Liver (tissue), 9 donors: ENCODE data around the gene PRRT2. TPM values are rescaled to one million over a fixed set of nuclear protein-coding genes. Genes with fewer than 3 reads are reported as not detected.

Experiments used
- DNase-seq: peaks from one replicate; pipeline ENCODE4 v3.0.0-alpha.2; 2017; ENCODE audit warnings: low spot score
- H3K27ac ChIP-seq, 2 donors: one replicate each; pipeline ENCODE4 v1.7.0; 2013; ENCODE audit warnings: inconsistent platforms in 2 of 2, low read length in 2 of 2, control low read depth in 1 of 2, low read depth in 1 of 2, mild to moderate bottlenecking in 1 of 2
- H3K27me3 ChIP-seq, 4 donors: one replicate each; pipeline versions ENCODE4 v1.6.1 to v1.7.0; 2013; ENCODE audit warnings: low read length in 3 of 4, inconsistent platforms in 1 of 4, mild to moderate bottlenecking in 1 of 4, moderate library complexity in 1 of 4; ENCODE audit not compliant: control insufficient read depth in 4 of 4, insufficient read depth in 4 of 4
- H3K36me3 ChIP-seq, 4 donors: one replicate each; pipeline versions ENCODE4 v1.6.1 to v1.7.0; 2013; ENCODE audit warnings: low read length in 3 of 4, mild to moderate bottlenecking in 3 of 4, low read depth in 1 of 4, moderate library complexity in 1 of 4; ENCODE audit not compliant: control insufficient read depth in 4 of 4, insufficient read depth in 3 of 4
- H3K4me1 ChIP-seq, 4 donors: one replicate each; pipeline versions ENCODE4 v1.6.1 to v1.7.0; 2013; ENCODE audit warnings: low read length in 3 of 4, mild to moderate bottlenecking in 3 of 4, moderate library complexity in 1 of 4; ENCODE audit not compliant: control insufficient read depth in 4 of 4, insufficient read depth in 4 of 4
- H3K4me3 ChIP-seq, 3 donors: one replicate each; pipeline versions ENCODE4 v1.6.1 to v1.7.0; 2013; ENCODE audit warnings: low read length in 3 of 3, control low read depth in 1 of 3, low read depth in 1 of 3, mild to moderate bottlenecking in 1 of 3
- H3K9ac ChIP-seq, 2 donors: one replicate each; pipeline ENCODE4 v1.7.0; 2013; ENCODE audit warnings: low read length in 2 of 2, mild to moderate bottlenecking in 2 of 2, moderate library complexity in 2 of 2, control low read depth in 1 of 2, low read depth in 1 of 2
- H3K9me3 ChIP-seq, 4 donors: one replicate each; pipeline versions ENCODE4 v1.6.1 to v1.7.0; 2013; ENCODE audit warnings: low read length in 3 of 4; ENCODE audit not compliant: control insufficient read depth in 4 of 4
- ATF3 ChIP-seq: IDR thresholded peaks from 2 replicates; pipeline ENCODE4 v1.6.1; 2016; ENCODE audit warnings: antibody characterized with exemption
- CTCF ChIP-seq: fragments of 150-350 bp; IDR thresholded peaks from 2 replicates; pipeline ENCODE4 v1.5.1; 2017; ENCODE audit warnings: improper control_type of control experiment, low read depth, low read length; ENCODE audit not compliant: missing input control
- EGR1 ChIP-seq, 2 donors: IDR thresholded peaks; 2 replicates each; pipeline ENCODE4 v1.6.1; 2016 to 2018; ENCODE audit warnings: antibody characterized with exemption in 2 of 2, low read depth in 2 of 2
- FOXA1 ChIP-seq: IDR thresholded peaks from 2 replicates; pipeline ENCODE4 v1.6.1; 2016; ENCODE audit warnings: antibody characterized with exemption
- FOXA2 ChIP-seq: IDR thresholded peaks from 2 replicates; pipeline ENCODE4 v1.6.1; 2016; ENCODE audit warnings: antibody characterized with exemption
- GABPA ChIP-seq, 2 donors: IDR thresholded peaks in 1 of 2; conservative IDR thresholded peaks in 1 of 2; 2 replicates each; pipeline ENCODE4 v1.6.1; 2016; ENCODE audit warnings: antibody characterized with exemption in 2 of 2, mild to moderate bottlenecking in 1 of 2, moderate library complexity in 1 of 2
- HNF4G ChIP-seq: IDR thresholded peaks from 2 replicates; pipeline ENCODE4 v1.6.1; 2016; ENCODE audit warnings: antibody characterized with exemption
- JUND ChIP-seq, 2 donors: IDR thresholded peaks; 2 replicates each; pipeline ENCODE4 v1.6.1; 2016; ENCODE audit warnings: antibody characterized with exemption in 2 of 2
- MAX ChIP-seq: IDR thresholded peaks from 2 replicates; pipeline ENCODE4 v1.6.1; 2016; ENCODE audit warnings: antibody characterized with exemption
- NR2F2 ChIP-seq: IDR thresholded peaks from 2 replicates; pipeline ENCODE4 v1.6.1; 2016; ENCODE audit warnings: antibody characterized with exemption
- REST ChIP-seq: IDR thresholded peaks from 2 replicates; pipeline ENCODE4 v1.6.1; 2016; ENCODE audit warnings: antibody characterized with exemption, mild to moderate bottlenecking
- RXRA ChIP-seq, 2 donors: IDR thresholded peaks; 2 replicates each; pipeline ENCODE4 v1.6.1; 2017 to 2018; ENCODE audit warnings: antibody characterized with exemption in 2 of 2, mild to moderate bottlenecking in 1 of 2
- SP1 ChIP-seq: IDR thresholded peaks from 2 replicates; pipeline ENCODE4 v1.6.1; 2018; ENCODE audit warnings: antibody characterized with exemption, mild to moderate bottlenecking
- TAF1 ChIP-seq: conservative IDR thresholded peaks from 2 replicates; pipeline ENCODE4 v1.6.1; 2016; ENCODE audit warnings: antibody characterized with exemption, mild to moderate bottlenecking
- YY1 ChIP-seq: IDR thresholded peaks from 2 replicates; pipeline ENCODE4 v1.6.1; 2016; ENCODE audit warnings: antibody characterized with exemption, mild to moderate bottlenecking
- ZBTB33 ChIP-seq: IDR thresholded peaks from 2 replicates; pipeline ENCODE4 v1.6.1; 2016; ENCODE audit warnings: antibody characterized with exemption
- WGBS: extraction: QIAGEN DNeasy Blood & Tissue Kit; methylation state at CpG from one replicate; pipeline ENCODE4 v1.1.7; 2013; 5-methylcytosine and 5-hydroxymethylcytosine counted together
- polyA plus RNA-seq, 2 donors: library from polyadenylated mRNA; stranded (reverse) in 1 of 2; unstranded in 1 of 2; fragments of 200-250 nt in 1 of 2; fragments of >200 nt in 1 of 2; fragmentation: Nextera tagmentation in 1 of 2; extraction: Ambion mirVana in 1 of 2; gene quantifications; one replicate each; pipeline versions ENCODE4 v1.2.1 to v1.2.3, GENCODE V29; 2013 to 2015
- total RNA-seq, 2 donors: library from RNA; depleted of rRNA; stranded (reverse); fragments of >200 nt; gene quantifications; one replicate each; pipeline ENCODE4 v1.2.3, GENCODE V29; 2014
- donor health status: healthy.
- donor health status: healthy.
- donor health status: healthy.
- donor health status: healthy.
- donor health status: healthy.

The PRRT2 gene
- total and polyA plus RNA-seq, 4 donors = 0.09 to 0.59 (median 0.22) TPM

- DNase-seq = no peak
- peaks cover 21 to 71% (median 30%) of the 10 kb centered on the region in 4 donors for H3K36me3 ChIP-seq
- no peaks in the 10 kb centered on the region for H3K4me1 ChIP-seq
- no peak for TF ChIP-seq ZBTB33
- no peak for TF ChIP-seq JUND (IDR thresholded peaks at IDR 0.05)
- no peak for TF ChIP-seq GABPA (IDR thresholded peaks at IDR 0.05 in 1 of 2, conservative IDR thresholded peaks at IDR 0.05 in 1 of 2)
- TF ChIP-seq EGR1 (IDR thresholded peaks at IDR 0.05; ENCODE audit: low read depth in 2 of 2) = no peak
- TF ChIP-seq FOXA2 = no peak
- no peak for TF ChIP-seq RXRA (IDR thresholded peaks at IDR 0.05)
- no peak for TF ChIP-seq TAF1
- no peak for TF ChIP-seq HNF4G
- TF ChIP-seq REST = no peak
- TF ChIP-seq CTCF = no peak
- no peak for TF ChIP-seq FOXA1
- TF ChIP-seq YY1 = no peak
- no peak for TF ChIP-seq SP1
- no peak overlapping the region for H3K27ac ChIP-seq
- 97% methylated on average over 9 of the region's 9 CpGs for WGBS
- no peak overlapping the region for H3K4me3 ChIP-seq
- H3K9ac ChIP-seq = no peak overlapping the region
- no peaks in the 10 kb centered on the region for H3K27me3 ChIP-seq
- no peaks in the 10 kb centered on the region for H3K9me3 ChIP-seq
These were observed 30.8 kb downstream of the PRRT2 start for GRCh38 chr16:29842732-29843346.

- H3K9me3 ChIP-seq = no peaks in the 10 kb centered on the region
- 95% methylated on average over 8 of the region's 8 CpGs for WGBS
- no peak overlapping the region for H3K4me3 ChIP-seq
- no peaks in the 10 kb centered on the region for H3K27me3 ChIP-seq
- no peak overlapping the region for H3K9ac ChIP-seq
- H3K4me1 ChIP-seq = no peaks in the 10 kb centered on the region
- H3K36me3 ChIP-seq = peaks cover 21 to 65% (median 29%) of the 10 kb centered on the region in 4 donors
- DNase-seq = no peak
- H3K27ac ChIP-seq = no peak overlapping the region
- no peak for TF ChIP-seq YY1
- no peak for TF ChIP-seq NR2F2
- TF ChIP-seq ZBTB33 = no peak
- no peak for TF ChIP-seq JUND (IDR thresholded peaks at IDR 0.05)
- no peak for TF ChIP-seq CTCF
- no peak for TF ChIP-seq MAX
- TF ChIP-seq FOXA2 = no peak
- no peak for TF ChIP-seq RXRA (IDR thresholded peaks at IDR 0.05)
- no peak for TF ChIP-seq HNF4G
- TF ChIP-seq SP1 = no peak
- no peak for TF ChIP-seq GABPA (IDR thresholded peaks at IDR 0.05 in 1 of 2, conservative IDR thresholded peaks at IDR 0.05 in 1 of 2)
- TF ChIP-seq ATF3 = no peak
These were observed 31.9 kb downstream of the PRRT2 start for GRCh38 chr16:29843931-29844330.
